GM19193 (cell line): ENCODE data around the gene COL2A1.

Experiments
- POLR2A ChIP-seq: IDR thresholded peaks from 4 replicates; pipeline ENCODE4 v1.6.1; 2011; ENCODE audit not compliant: insufficient read depth, insufficient read length; ENCODE audit errors: extremely low read depth

The COL2A1 gene

GRCh38 chr12:47962198-47962597, 42.1 kb downstream of the COL2A1 start:
- no peak for TF ChIP-seq POLR2A

GRCh38 chr12:47955059-47955458, 49.2 kb downstream of the COL2A1 start:
- TF ChIP-seq POLR2A = no peak

- TF ChIP-seq POLR2A = no peak
Measured at GRCh38 chr12:47954467-47955045, 49.7 kb downstream of the COL2A1 start.

- no peak for TF ChIP-seq POLR2A
Measured at GRCh38 chr12:47954058-47954457, 50.2 kb downstream of the COL2A1 start.

- TF ChIP-seq POLR2A = no peak
Measured at GRCh38 chr12:47950856-47951468, 53.3 kb downstream of the COL2A1 start.

GRCh38 chr12:47949441-47950341, 54.6 kb downstream of the COL2A1 start:
- no peak for TF ChIP-seq POLR2A

- no peak for TF ChIP-seq POLR2A
Measured at GRCh38 chr12:47947341-47947740, 56.9 kb downstream of the COL2A1 start.

- TF ChIP-seq POLR2A = no peak
Measured at GRCh38 chr12:47946413-47947323, 57.6 kb downstream of the COL2A1 start.

- no peak for TF ChIP-seq POLR2A
Measured at GRCh38 chr12:47945341-47945728, 58.9 kb downstream of the COL2A1 start.

- no peak for TF ChIP-seq POLR2A
Measured at GRCh38 chr12:47944685-47945340, 59.5 kb downstream of the COL2A1 start.

- no peak for TF ChIP-seq POLR2A
Measured at GRCh38 chr12:47943623-47944340, 60.5 kb downstream of the COL2A1 start.

- no peak for TF ChIP-seq POLR2A
Measured at GRCh38 chr12:47942614-47943225, 61.6 kb downstream of the COL2A1 start.

GRCh38 chr12:47941871-47942613, 62.2 kb downstream of the COL2A1 start:
- TF ChIP-seq POLR2A = no peak

- no peak for TF ChIP-seq POLR2A
Measured at GRCh38 chr12:47941475-47941780, 62.8 kb downstream of the COL2A1 start.
